Activated CD4-positive, alpha-beta T cell treated with anti-CD3 and anti-CD28 coated beads, Interleukin-2, amount 10 ng/mL, durations not matched to agents 24 days and 14 days (primary cell): ENCODE data around the gene ANAPC5. TPM values are rescaled to one million over a fixed set of nuclear protein-coding genes. Genes with fewer than 3 reads are reported as not detected.
"Not testable (repeated sequence)": the region's sequence is repeated elsewhere in the genome, so short reads cannot be mapped to it uniquely, and the experiment has no call there.

Source experiments
- DNase-seq: peaks from one replicate; pipeline ENCODE4 v3.0.0; 2022
- H3K27ac Mint-ChIP-seq: one replicate; pipeline ENCODE4 v1.8.0; 2022; ENCODE audit warnings: mild to moderate bottlenecking, mixed read lengths
- H3K27me3 Mint-ChIP-seq: one replicate; pipeline ENCODE4 v1.8.0; 2022; ENCODE audit warnings: mixed read lengths
- H3K36me3 Mint-ChIP-seq: one replicate; pipeline ENCODE4 v1.8.0; 2022; ENCODE audit warnings: low read depth, mild to moderate bottlenecking, mixed read lengths
- H3K4me1 Mint-ChIP-seq: one replicate; pipeline ENCODE4 v1.8.0; 2021; ENCODE audit warnings: mixed read lengths
- H3K4me3 Mint-ChIP-seq: one replicate; pipeline ENCODE4 v1.8.0; 2022; ENCODE audit warnings: mild to moderate bottlenecking, moderate library complexity, mixed read lengths
- H3K9me3 Mint-ChIP-seq: one replicate; pipeline ENCODE4 v1.8.0; 2021; ENCODE audit warnings: mixed read lengths
- intact Hi-C: fragments of 100-400 bp; cut with micrococcal nuclease; formaldehyde crosslinking; loops from one replicate; pipeline ENCODE4 v1.15.1; 2023
- total RNA-seq: library from RNA; stranded (reverse); gene quantifications from 2 replicates; pipeline ENCODE4 v1.2.3, GENCODE V29; 2022

Gene ANAPC5
- total RNA-seq, 1 donor from 2014 or later: 151 TPM

DNA sequence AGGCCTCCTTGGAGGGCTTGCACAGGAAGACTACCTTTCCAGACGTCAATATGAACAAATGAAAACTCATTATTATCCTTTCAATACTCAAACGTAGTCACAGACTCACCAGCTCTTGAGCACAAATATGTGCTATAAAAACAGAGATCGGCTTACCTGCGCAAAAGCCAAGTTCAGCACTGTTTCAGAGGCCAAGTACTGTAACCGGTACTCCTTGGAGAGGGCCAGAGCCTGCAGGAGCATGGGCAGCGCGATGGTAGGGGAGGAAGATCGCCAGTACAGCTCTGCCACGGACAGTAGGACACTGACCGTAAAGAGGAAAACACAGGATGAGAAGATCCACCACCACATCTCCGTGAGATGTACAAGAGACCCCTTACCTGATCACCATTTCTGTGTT, 34.1 kb downstream of the ANAPC5 start:
- DNase-seq: no peak

DNA sequence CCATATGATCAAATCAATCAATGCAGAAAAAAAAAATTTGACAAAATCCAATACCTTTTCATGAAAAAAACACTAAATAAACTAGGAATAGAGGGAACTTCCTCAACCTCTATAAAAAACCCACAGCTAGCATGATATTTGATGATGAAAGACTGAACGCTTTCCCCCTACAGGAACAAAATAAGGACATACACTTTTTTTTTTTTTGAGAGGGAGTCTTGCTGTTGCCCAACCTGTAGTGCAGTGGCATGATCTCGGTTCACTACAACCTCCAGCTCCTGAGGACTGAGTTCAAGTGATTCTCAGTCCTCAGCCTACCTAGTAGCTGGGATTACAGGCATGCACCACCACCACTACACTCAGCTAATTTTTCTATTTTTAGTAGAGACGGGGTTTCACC, 37.8 kb downstream of the ANAPC5 start:
- DNase-seq: no peak
- no peak overlapping the region for H3K4me3 Mint-ChIP-seq
- H3K4me1 Mint-ChIP-seq: peaks cover 14% of the 10 kb centered on the region
- H3K36me3 Mint-ChIP-seq: peaks cover 62% of the 10 kb centered on the region
- intact Hi-C loops: no loop called here
- no peak overlapping the region for H3K27ac Mint-ChIP-seq
- H3K27me3 Mint-ChIP-seq: no peaks in the 10 kb centered on the region
- no peaks in the 10 kb centered on the region for H3K9me3 Mint-ChIP-seq

More for the DNA sequence above, 34.1 kb downstream of the ANAPC5 start:
- Mint-ChIP-seq H3K4me1 (peaks cover 11% of the 10 kb centered on the region), H3K4me3 (no peak overlapping the region), H3K27ac (no peak overlapping the region), H3K36me3 (peaks cover 52% of the 10 kb centered on the region), H3K9me3 (no peaks in the 10 kb centered on the region), H3K27me3 (no peaks in the 10 kb centered on the region)
- intact Hi-C loops: no loop called here

DNA sequence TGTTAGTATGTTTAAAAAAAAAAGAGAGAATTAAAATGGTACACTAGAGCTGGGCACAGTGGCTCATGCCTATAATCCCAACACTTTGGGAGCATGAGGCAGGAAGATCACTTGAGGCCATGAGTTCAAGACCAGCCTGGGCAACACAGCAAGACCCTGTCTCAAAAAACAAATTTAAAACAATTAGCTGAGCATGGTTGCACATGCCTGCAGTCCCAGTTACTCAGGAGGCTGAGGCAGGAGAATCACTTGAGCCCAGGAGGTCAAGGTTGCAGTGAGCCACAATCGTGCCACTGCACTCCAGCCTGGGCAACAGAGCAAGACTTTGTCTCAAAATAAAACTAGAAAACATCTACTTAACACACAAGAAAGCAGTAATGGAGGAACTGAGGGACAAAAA, 42.0 kb downstream of the ANAPC5 start:
- H3K36me3 Mint-ChIP-seq: peaks cover 52% of the 10 kb centered on the region
- peaks cover 14% of the 10 kb centered on the region for H3K4me1 Mint-ChIP-seq
- peak overlapping the region; percentile 41 for H3K27ac Mint-ChIP-seq
- H3K27me3 Mint-ChIP-seq, DNase-seq, H3K9me3 Mint-ChIP-seq, H3K4me3 Mint-ChIP-seq, intact Hi-C loops: not testable (repeated sequence)

DNA sequence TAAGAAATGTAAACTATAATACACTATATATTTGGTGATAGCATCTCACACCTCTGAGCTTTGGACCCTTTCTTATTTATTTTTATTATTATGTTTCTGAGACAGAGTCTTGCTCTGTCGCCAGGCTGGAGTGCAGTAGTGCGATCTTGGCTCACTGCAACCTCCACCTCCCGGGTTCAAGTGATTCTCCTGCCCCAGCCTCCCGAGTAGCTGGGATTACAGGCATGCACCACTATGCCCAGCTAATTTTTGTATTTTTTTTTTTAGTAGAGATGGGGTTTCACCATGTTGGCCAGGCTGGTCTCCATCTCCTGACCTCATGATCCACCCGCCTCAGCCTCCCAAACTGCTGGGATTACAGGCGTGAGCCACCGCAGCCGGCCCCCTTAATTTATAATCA, 44.8 kb downstream of the ANAPC5 start:
- H3K4me3 Mint-ChIP-seq, H3K27ac Mint-ChIP-seq, H3K27me3 Mint-ChIP-seq, H3K9me3 Mint-ChIP-seq, H3K4me1 Mint-ChIP-seq, DNase-seq, intact Hi-C loops: not testable (repeated sequence)
- peaks cover 36% of the 10 kb centered on the region for H3K36me3 Mint-ChIP-seq

DNA sequence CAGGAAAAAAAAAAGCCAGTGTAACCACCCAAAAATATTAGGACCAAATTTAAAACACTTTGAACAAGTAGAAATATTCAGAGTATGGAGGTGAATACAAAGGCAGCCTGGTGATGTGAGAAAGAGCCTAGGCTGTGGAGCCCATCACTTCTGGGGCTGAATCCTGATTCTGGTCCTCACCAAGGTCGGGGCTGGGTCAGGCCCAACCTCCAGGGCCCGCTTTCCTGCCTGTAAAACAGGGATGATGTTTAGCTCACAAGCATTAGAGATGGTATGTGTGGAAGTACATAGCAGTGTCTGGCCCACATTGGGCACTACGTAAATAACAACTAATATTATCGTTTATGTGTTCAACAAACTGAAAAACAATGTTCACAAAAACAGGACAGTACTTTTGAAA, 47.9 kb downstream of the ANAPC5 start:
- intact Hi-C loops: no loop called here
- Mint-ChIP-seq H3K27ac (no peak overlapping the region), H3K4me1 (peaks cover 2% of the 10 kb centered on the region), H3K9me3 (no peaks in the 10 kb centered on the region), H3K4me3 (no peak overlapping the region), H3K27me3 (no peaks in the 10 kb centered on the region), H3K36me3 (peaks cover 14% of the 10 kb centered on the region)
- no peak for DNase-seq

DNA sequence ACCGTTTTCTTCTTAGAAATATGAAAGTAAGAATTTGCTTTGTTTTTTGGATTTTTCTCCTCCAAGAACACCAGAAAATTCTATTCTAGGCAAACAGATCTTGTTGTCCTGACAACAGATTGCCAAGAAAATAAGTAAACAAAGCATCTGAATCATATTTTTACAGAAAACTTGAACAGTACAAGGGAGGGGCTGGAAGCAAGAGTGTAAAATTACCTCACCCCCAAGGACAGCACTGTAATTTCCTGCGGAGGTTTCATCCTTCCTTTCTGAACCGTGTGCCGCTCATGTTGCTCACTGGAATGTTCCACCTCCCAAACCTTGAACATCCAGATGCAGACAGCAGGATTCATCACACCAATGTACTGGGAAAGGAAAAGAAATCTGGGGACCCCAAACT, 50.3 kb downstream of the ANAPC5 start:
- Mint-ChIP-seq H3K4me1 (peaks cover 4% of the 10 kb centered on the region), H3K9me3 (no peaks in the 10 kb centered on the region), H3K27ac (no peak overlapping the region), H3K27me3 (no peaks in the 10 kb centered on the region), H3K4me3 (no peak overlapping the region), H3K36me3 (no peaks in the 10 kb centered on the region)
- DNase-seq: no peak
- intact Hi-C loops: no loop called here

DNA sequence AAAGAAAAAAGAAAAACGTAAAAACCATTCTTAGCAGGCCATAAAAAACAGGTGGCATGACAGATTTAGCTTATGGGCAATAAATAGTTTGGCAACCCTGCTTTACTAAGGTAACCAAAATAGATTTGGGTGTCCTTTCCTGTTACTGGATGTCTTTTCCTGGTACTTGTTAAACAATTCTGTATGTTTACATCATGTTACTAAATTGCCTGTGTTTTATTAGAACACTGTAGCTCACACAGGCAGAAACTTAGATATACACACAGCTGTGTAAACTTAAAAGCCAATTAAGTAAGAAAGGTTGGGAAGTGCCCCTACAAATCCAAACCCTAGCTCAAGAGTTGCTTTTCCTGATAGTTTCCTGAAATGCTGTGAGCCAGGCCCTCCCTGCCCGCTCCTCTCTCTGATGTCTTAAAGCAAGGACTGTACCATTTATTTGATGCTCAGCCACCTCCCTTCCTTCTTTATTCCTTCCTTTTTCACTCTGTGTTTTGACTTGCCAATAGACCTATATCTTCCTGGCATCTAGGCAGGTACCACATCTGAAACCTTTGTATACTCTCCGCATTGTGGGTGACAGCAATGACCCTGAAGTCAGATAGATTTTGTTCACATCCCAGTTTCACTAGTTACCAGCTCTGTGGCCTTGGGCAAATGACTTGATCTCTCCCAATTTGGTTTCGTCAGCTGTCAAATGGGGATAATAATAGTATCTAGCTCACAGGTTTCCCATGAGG, 52.0 kb downstream of the ANAPC5 start:
- peaks cover 5% of the 10 kb centered on the region for H3K36me3 Mint-ChIP-seq
- intact Hi-C loops: no loop called here
- H3K27ac Mint-ChIP-seq: no peak overlapping the region
- H3K27me3 Mint-ChIP-seq: no peaks in the 10 kb centered on the region
- no peak for DNase-seq
- peaks cover 9% of the 10 kb centered on the region for H3K4me1 Mint-ChIP-seq
- H3K4me3 Mint-ChIP-seq: no peak overlapping the region
- H3K9me3 Mint-ChIP-seq: no peaks in the 10 kb centered on the region

DNA sequence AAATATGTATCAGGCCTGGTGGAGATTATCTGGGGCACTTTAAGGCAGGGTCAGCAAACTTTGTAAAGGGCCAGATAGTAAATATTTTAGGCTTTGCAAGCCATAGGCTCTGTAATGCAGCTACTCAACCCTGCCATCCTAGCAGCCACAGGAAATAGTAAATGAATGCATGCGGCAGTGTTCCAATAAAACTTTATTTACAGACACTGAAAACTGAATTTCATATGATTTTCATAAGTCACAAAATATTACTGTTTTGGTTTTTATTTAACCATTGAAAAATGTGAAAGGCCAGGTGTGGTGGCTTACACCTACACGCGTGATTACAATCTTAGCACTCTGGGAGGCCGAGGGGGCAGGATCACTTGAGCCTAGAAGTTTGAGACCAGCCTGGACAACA, 52.5 kb downstream of the ANAPC5 start:
- H3K4me3 Mint-ChIP-seq: no peak overlapping the region
- no peaks in the 10 kb centered on the region for H3K27me3 Mint-ChIP-seq
- H3K4me1 Mint-ChIP-seq: peaks cover 11% of the 10 kb centered on the region
- intact Hi-C loops: loop anchor here (5.0 kb wide), 1 partner anchor 87 kb away; the partner anchor contains the start of gene P2RX4
- H3K27ac Mint-ChIP-seq: no peak overlapping the region
- DNase-seq: no peak
- H3K36me3 Mint-ChIP-seq: peaks cover 6% of the 10 kb centered on the region
- H3K9me3 Mint-ChIP-seq: no peaks in the 10 kb centered on the region

DNA sequence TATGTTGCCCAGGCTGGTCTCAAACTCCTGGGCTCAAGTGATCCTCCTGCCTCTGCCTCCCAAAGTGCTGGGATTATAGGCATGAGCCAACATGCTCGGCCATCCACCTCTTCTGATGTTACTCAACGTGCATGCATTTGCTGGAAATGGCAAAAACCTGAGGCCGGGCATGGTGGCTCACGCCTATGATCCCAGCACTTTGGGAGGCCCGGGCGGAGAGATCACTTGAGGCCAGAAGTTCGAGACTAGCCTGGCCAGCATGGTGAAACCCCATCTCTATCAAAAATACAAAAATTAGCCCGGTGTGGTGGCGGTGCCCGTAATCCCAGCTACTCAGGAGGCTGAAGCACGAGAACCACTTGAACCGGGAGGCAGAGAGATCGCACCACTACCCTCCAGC, 53.8 kb downstream of the ANAPC5 start:
- H3K27ac Mint-ChIP-seq: peak overlapping the region; percentile 29
- not testable (repeated sequence) for H3K9me3 Mint-ChIP-seq, H3K27me3 Mint-ChIP-seq, DNase-seq
- H3K36me3 Mint-ChIP-seq: peaks cover 12% of the 10 kb centered on the region
- intact Hi-C loops: loop anchor here (5.0 kb wide), 1 partner anchor 86 kb away; the partner anchor contains the start of gene P2RX4
- peak overlapping the region; percentile 87 for H3K4me3 Mint-ChIP-seq
- H3K4me1 Mint-ChIP-seq: peaks cover 17% of the 10 kb centered on the region

DNA sequence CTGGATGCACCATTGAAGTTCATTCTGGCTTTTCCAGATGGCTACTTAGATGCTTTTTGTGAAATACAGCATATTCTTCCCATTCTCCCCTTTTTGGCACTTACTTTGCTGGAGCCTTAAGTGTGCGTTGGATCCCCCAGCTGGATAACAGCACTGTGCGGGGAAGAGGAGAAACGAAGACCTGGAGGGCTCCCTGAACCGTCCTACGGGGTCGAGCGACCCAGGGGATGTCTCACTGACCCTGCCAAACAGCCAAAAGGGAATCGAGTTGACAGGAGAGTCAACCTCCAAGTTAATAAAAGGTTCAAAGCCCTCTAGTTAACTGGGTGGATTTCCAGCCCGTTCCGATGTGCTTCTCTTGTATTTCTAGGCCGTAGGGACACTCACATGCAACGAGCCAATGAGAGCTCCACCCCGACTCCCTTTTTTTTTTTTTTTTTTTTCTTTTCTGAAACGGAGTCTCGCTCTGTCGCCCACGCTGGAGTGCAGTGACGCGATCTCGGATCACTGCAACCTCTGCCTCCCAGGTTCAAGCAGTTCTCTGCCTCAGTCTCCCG, 54.7 kb downstream of the ANAPC5 start:
- intact Hi-C loops: loop anchor here (2.0 to 5.0 kb wide), 2 partner anchors 55 to 85 kb away; partner anchors contain the start of genes ANAPC5 and P2RX4
- peak overlapping the region; percentile 87 for H3K27ac Mint-ChIP-seq
- no peaks in the 10 kb centered on the region for H3K9me3 Mint-ChIP-seq
- H3K4me3 Mint-ChIP-seq: peak overlapping the region; percentile 87
- H3K27me3 Mint-ChIP-seq: no peaks in the 10 kb centered on the region
- peak; percentile 74 for DNase-seq
- peaks cover 13% of the 10 kb centered on the region for H3K36me3 Mint-ChIP-seq
- peaks cover 19% of the 10 kb centered on the region for H3K4me1 Mint-ChIP-seq

DNA sequence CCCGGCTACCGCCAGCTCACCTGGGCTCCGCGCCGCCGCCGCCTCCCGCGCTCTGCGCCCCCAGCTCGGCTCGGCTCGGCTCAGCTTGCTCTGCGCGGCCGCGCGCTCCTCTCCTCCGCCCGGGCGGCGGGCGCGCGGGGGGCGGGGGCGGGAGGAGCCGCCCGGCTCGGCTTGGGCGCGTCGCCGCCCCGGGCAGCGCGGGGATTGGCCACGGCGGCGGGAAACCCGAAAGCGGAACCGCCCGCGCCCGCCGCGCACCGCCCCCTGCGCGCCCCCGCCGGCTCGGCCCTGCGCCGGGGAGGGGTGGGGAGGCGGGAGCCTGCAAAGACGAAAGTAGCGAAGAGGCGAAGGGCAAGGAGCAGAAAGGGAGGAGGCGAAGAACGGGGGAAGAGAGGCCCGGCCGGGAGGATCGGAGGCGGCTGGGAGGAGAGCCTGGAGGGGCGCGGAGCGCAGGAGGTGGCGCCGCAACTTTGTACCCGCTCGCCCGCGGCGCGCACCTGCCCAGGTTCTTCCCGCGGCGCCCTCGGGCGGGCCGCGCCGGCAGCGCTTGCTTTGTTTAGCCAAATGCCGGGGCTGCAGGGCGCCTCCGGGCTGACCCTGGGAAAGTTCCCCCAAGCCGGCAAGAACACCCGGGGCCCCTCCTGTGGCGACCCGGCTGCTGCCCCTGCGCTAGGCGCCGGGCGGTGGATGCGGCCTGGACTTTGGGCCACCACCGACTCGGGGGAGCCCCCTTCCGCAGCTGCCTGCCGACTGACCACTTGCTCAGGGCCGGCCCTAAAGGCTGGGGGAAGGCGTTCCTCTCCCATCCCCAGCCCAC, 55.4 kb downstream of the ANAPC5 start, which contains the start of gene CAMKK2:
TSS of gene CAMKK2 (minus strand) at position 92 of the 817 bp plus-strand sequence. CDS start 22,183 bp downstream, outside the sequence.
- intact Hi-C loops: loop anchor here (2.0 to 5.0 kb wide), 2 partner anchors 56 to 85 kb away; partner anchors contain the start of genes ANAPC5 and P2RX4
- DNase-seq: peak; percentile 98
- H3K9me3 Mint-ChIP-seq: no peaks in the 10 kb centered on the region
- peaks cover 17% of the 10 kb centered on the region for H3K36me3 Mint-ChIP-seq
- no peaks in the 10 kb centered on the region for H3K27me3 Mint-ChIP-seq
- peak within 1 kb of the TSS; percentile 93 for H3K4me3 Mint-ChIP-seq
- H3K4me1 Mint-ChIP-seq: peaks cover 22% of the 10 kb centered on the region
- H3K27ac Mint-ChIP-seq: peak within 1 kb of the TSS; percentile 87

DNA sequence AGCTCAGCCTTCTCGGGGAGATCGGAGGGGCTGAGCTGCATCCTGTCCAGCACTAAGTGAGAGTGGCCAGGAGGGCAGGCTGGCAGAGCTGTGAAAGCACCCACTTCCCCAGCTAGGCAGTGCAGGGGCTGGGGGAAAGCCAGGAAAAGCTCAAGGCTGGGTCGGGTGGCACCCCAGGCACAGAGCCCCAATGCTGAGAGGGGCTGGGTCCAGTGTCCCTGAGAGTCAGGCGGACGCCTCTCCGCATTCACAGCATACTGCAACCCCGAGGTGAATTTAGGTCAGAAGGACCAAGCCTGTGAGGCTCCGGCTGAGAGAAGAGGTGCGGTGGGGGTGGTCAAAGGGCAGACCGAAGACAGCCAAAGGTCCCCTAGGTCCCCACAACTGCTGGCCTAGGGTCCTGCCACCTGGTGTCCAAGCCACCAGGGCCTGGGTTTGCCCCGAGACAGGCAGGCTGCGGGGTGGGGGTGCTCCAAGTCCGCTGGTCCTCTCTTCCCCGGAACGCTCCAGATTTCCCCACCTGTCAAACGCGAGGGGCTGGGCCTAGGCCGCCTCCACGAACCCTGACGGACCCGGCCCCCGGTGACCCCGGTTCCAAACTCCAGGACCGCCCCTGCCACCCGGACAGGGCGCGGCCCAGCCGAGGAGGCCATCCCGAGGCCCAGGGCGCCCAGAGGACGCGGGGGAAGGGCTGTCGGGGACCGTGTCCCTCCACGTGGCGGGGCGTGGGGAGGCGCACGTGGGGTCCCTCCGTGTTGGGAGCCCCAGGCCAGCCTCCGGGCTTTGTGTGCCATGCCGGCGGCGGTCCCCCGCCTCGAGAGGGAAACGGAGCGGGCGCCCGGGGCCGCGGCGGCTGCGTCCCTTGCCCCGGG, 56.2 kb downstream of the ANAPC5 start:
- DNase-seq: peak; percentile 83
- intact Hi-C loops: loop anchor here (2.0 to 5.0 kb wide), 2 partner anchors 57 to 84 kb away; partner anchors contain the start of genes ANAPC5 and P2RX4
- peak overlapping the region; percentile 93 for H3K4me3 Mint-ChIP-seq
- H3K27ac Mint-ChIP-seq: peak overlapping the region; percentile 86
- H3K27me3 Mint-ChIP-seq: no peaks in the 10 kb centered on the region
- peaks cover 28% of the 10 kb centered on the region for H3K4me1 Mint-ChIP-seq
- peaks cover 23% of the 10 kb centered on the region for H3K36me3 Mint-ChIP-seq
- no peaks in the 10 kb centered on the region for H3K9me3 Mint-ChIP-seq
